HEK293 (cell line): ENCODE data around the gene MRPS6.

Source experiments
- CTCF ChIP-seq: fragments of 450-650 bp; formaldehyde crosslinking; IDR thresholded peaks from 2 replicates; pipeline ENCODE4 v1.5.1; 2016; ENCODE audit warnings: missing biosample characterization, missing genetic modification characterization
- PRDM1 ChIP-seq: fragments of 450-650 bp; formaldehyde crosslinking; IDR thresholded peaks from 2 replicates; pipeline ENCODE4; 2016; ENCODE audit warnings: missing biosample characterization, missing genetic modification characterization
- SALL2 ChIP-seq: fragments of 450-650 bp; formaldehyde crosslinking; IDR thresholded peaks from 2 replicates; pipeline ENCODE4 v1.5.0; 2017; ENCODE audit warnings: missing biosample characterization, mild to moderate bottlenecking, missing genetic modification characterization, borderline replicate concordance
- ZNF169 ChIP-seq: fragments of 450-650 bp; formaldehyde crosslinking; IDR thresholded peaks from 2 replicates; pipeline ENCODE4 v1.5.1; 2016; ENCODE audit warnings: missing biosample characterization, missing genetic modification characterization
- TF ChIP-seq, protein P1 (sequence below): fragments of 450-650 bp; formaldehyde crosslinking; IDR thresholded peaks from 2 replicates; pipeline ENCODE4 v1.5.1; 2016; ENCODE audit warnings: missing biosample characterization, missing genetic modification characterization, low read depth

GRCh38 chr21:34075091-34075425 is 1.7 kb downstream of the MRPS6 start:
- TF ChIP-seq SALL2 (tag by site-specific recombination) (no peak), CTCF (no peak), PRDM1 (tag by site-specific recombination) (no peak), ZNF169 (tag by site-specific recombination) (no peak)
- TF ChIP-seq, protein P1, sequence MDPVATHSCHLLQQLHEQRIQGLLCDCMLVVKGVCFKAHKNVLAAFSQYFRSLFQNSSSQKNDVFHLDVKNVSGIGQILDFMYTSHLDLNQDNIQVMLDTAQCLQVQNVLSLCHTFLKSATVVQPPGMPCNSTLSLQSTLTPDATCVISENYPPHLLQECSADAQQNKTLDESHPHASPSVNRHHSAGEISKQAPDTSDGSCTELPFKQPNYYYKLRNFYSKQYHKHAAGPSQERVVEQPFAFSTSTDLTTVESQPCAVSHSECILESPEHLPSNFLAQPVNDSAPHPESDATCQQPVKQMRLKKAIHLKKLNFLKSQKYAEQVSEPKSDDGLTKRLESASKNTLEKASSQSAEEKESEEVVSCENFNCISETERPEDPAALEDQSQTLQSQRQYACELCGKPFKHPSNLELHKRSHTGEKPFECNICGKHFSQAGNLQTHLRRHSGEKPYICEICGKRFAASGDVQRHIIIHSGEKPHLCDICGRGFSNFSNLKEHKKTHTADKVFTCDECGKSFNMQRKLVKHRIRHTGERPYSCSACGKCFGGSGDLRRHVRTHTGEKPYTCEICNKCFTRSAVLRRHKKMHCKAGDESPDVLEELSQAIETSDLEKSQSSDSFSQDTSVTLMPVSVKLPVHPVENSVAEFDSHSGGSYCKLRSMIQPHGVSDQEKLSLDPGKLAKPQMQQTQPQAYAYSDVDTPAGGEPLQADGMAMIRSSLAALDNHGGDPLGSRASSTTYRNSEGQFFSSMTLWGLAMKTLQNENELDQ (tag by site-specific recombination), result no peak
